ENCODE results near the gene DMD. TPM values are rescaled to one million over a fixed set of nuclear protein-coding genes. Genes with fewer than 3 reads are reported as not detected.
"Not testable (repeated sequence)": the region's sequence is repeated elsewhere in the genome, so short reads cannot be mapped to it uniquely, and the experiment has no call there.

The DMD gene
- polyA plus RNA-seq, 10 donors = 48.0 to 129 (median 88.5) TPM

GRCh38 chrX:31440546-31440945 lies 1770.8 kb downstream of the DMD start:
- no peak for DNase-seq

GRCh38 chrX:31436424-31436823 lies 1774.9 kb downstream of the DMD start:
- no peak for DNase-seq

GRCh38 chrX:31435592-31435991 lies 1775.8 kb downstream of the DMD start:
- peak in 2 of 3 donors; percentile 26 to 53 for DNase-seq

- no peak for DNase-seq
These were observed 1777.5 kb downstream of the DMD start for GRCh38 chrX:31433856-31434255.

DNA sequence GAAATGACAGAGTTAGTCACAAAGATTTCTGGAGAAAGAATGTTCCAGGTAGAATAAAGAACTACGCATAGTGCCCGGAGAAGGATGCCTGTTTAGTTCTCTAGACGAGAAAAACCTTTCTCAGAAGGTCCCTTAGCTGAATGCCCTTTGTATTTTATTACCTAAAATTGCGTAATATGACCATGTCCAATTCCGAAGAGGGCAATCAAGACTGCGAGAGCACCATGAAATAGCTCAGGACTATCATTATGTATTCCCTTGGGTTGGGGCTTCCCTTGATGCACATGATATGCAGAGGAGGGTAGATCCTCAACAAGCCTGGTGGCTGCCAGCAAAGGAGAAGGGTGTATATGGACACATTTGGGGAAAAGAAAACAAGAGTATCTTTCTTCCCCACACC lies 1781.4 kb downstream of the DMD start:
- no peak for DNase-seq

DNA sequence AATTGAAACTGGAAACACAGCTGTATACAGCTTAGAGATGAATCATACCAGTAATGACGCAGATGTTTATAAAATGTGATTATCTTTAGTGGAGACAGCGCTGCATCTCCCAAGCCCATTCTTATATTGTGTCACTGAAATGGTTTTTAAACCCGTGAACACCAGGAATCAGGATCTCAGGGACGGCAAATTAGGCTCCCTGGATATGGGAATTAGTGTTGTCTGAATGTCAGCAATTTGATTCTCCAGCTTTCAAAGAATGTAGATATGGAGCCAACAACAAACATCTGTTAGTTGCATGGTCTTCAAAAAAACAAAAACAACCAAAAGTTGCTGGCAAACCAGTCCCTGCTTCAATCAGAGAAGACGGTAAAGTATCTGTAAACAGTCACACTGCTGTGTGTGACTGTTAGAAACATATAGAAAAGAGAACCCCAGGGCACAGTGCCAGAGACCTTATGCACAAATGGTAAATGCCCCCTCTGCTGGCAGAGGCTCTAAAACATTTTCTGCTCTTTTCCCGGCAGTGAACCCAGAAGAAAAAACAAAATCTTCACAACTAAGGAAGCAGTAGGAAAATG lies 1787.7 kb downstream of the DMD start:
- DNase-seq = peak; percentile 51 to 84 (median 69)

DNA sequence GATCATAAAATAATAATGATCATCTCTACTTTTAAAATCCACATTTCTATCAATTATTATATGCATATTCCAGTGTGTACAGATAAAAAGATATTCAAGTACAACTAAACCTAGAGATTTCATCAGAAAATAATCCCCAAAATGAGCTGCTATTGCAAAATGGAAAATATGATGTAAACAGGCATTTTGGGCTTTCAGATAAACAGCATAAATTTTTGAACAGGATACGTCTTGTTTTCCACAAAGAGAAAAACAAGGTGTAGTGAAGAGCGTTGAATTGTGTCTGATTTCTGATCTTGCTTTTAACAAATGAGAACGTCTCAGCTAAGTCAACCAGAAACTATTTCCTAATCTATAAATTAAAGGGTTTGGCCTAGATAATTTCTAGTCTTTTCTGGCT lies 1789.9 kb downstream of the DMD start:
- no peak for DNase-seq

DNA sequence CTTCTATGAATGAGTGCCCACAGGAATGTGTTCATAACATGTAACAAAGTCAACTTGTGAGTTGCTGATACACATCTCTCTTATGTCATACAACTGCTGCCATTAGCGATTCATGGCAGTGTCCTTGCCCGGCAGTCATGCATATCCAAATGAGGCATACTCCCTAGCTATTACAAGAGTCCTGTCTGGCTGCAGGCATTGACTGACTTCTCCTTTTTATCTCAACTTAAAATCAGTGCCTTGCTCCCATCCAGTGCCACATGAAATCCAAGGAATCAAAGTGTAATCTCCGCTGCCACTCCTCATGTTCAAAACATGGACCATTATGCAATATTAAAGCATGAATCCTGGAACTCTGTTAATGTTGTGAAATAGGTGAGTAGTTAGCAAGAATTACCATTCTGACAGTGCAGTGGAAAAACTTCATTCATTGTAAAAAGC lies 1790.6 kb downstream of the DMD start:
- DNase-seq = no peak

DNA sequence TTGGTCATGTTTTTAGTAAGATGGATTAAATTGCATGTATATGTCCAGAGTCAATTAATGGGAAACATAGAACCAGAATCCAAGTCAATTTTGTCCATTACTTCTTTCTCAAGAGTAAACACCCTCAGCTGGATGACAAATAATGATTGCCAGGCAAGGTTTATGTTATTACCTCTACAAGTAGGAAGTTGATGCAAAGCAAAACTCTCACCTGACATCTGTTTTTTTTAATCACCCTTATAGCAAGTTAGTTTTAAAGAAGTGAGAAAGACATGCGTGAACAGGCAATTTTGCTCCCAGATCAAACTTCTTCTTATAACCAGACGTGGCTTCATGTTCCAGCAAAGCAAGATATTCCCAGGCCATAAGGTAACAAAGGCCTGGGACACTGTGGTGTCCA lies 1791.0 kb downstream of the DMD start:
- no peak for DNase-seq

GRCh38 chrX:31397119-31397518 lies 1814.2 kb downstream of the DMD start:
- peak in 1 of 3 donors; percentile 11 for DNase-seq

DNA sequence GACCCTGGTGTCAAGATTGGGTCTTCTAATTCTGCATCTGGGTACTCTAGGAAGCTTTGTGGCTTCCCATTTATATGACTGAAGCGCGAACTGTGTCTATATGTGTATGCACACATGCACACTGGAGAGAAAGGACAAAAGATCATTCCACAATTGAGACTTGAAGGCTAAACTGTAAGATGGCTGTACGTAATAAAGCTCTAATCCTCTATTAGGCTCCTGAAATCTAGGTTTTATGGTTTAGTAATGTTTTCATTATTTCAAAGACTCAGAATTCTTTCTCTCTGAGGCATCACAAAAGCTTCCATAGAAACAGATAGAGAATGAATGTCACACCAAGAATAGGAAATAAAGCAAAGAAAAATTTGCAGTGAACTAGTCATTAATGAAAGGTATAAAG lies 1818.8 kb downstream of the DMD start:
- DNase-seq = no peak

DNA sequence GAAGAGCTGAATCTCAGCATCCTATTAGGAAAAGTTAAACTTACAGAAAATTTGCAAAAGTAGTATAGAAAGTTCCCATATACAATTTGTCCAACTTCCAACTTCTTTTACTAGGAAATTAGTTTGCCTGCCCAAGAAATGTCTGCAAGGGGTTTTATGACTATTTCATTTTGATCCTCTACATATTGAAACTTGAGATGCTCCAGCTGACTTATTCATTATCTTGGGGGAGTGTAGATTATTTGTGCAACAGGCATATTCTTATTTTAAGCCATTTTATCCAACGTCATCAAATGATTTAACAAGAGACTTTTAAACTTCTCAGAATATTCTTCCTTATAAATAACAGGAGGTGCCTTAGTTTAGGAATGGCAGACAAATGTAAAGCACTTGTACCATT lies 1822.4 kb downstream of the DMD start:
- DNase-seq = peak in 1 of 3 donors; percentile 12

DNA sequence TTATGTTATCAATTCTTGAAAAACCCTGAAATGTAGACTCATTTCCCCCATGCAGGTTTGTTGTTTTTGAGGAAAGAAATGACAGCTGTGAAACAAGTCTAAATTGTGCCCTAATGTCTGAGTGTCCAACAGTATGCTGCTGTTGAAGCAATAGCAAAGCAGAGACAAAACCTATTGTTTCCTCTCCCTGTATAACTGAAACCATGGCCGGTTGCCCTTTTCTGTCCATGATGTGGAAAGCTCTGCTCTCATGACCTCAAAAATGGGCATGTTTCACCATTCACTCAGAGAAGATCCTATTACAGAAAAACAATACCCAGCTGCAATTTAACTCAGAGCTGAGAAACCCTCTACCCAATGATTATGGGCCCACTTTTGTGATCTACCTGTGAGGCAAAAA lies 1826.9 kb downstream of the DMD start:
- no peak for DNase-seq

GRCh38 chrX:31383991-31384390 lies 1827.4 kb downstream of the DMD start:
- DNase-seq = no peak

DNA sequence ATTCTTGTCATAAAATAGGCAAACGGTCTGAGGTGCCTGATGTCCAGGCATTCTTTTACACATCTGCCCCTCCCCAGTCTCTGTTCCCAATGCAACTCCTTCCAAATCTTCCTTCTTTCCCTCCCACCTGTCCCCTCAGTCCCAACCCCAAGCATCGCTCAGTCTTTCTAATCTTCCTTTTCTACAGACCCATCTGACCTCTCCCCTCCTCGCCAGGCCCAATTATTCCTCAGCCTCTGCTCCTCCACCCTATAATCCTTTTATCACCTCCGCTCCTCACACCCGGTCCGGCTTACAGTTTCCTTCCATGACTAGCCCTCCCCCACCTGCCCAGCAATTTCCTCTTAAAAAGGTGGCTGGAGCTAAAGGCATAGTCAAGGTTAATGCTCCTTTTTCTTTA lies 1832.4 kb downstream of the DMD start:
- not testable (repeated sequence) for DNase-seq

DNA sequence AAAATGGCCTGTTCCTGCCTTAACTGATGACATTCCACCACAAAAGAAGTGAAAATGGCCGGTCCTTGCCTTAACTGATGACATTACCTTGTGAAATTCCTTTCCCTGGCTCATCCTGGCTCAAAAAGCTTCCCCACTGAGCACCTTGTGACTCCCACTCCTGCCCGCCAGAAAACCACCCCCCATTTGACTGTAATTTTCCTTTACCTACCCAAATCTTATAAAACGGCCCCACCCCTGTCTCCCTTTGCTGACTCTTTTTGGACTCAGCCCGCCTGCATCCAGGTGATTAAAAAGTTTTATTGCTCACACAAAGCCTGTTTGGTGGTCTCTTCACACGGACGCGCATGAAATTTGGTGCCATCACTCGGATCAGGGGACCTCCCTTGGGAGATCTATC lies 1833.5 kb downstream of the DMD start:
- DNase-seq = not testable (repeated sequence)

DNA sequence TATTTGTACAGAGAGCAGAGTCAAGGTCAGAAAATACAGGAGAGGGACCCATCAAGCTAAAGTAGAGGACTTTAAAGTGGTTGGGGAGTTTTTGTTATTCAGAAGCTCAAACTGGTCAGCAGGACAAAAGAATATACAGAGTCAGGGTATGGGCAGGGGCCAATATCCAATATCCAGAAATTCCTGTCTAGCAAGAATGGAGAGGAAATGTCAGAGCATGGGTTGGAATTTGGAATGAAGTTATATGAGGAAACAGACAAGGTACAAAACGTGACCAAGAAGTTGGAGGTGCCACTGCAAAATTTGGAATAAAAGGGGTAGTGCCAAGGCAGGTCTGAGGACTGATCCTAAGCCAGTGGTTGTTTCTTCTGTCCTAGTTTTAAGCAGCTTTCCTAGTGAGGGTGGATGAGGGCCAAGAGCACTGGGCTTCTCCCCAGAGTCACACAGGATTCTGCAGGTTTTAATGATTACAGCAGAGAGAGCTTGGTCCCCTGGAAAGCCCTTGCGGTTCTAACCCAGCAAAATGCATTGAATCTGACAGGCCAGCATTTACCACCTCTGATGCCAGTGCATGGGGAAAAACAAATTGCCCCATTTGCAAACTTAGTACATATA lies 1834.8 kb downstream of the DMD start:
- peak in 2 of 3 donors; percentile 24 to 26 for DNase-seq

- no peak for DNase-seq
These were observed 1836.6 kb downstream of the DMD start for GRCh38 chrX:31374786-31375185.

GRCh38 chrX:31371956-31372355 lies 1839.4 kb downstream of the DMD start:
- no peak for DNase-seq

- DNase-seq = no peak
These were observed 1843.5 kb downstream of the DMD start for GRCh38 chrX:31367816-31368215.

- no peak for DNase-seq
These were observed 1845.3 kb downstream of the DMD start for GRCh38 chrX:31366041-31366440.

DNA sequence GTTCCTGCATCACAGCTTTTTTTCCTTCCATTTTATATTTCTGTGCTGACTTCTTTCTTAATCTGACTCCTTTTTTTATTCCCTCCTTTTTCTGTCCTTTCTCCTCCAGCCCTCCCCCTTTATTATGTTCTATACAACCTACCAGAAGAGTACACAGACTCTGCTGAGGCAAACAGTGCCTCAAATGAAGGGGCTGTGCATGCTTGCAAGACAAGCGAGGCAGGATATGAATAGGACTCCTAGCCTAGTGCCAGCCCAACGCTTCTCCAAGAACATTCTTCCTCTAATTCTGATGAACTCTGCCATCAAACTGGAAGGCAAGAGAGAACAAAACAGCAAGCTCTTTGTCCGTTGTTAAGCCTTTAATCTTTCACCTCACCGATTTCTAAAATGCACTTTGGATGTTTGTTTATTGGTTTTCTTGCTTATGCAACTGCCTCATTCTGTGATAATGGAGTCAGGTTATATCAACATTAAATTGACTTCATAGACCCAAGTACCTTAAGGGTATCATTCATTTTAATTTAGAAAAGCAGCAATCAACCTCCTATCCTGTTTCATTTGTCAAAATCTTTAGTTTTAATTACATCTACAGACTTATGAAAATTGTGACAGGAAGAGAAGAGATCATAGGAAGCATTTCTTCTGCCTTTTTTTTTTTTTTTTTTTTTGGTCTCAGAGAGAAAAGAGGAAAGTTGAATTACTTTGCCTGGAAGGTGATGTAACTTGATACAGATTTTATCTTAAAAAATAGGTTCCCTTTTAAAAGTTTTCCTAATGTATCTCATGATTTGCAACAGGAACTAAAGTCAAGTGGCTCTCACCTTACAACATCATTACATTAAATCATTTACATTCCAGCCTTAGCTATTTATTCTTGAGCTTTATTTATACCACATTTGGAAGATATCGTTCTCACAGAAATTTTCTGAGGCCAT lies 1854.8 kb downstream of the DMD start:
- DNase-seq = no peak
